ENCODE results near the gene PIEZO2.

DNA sequence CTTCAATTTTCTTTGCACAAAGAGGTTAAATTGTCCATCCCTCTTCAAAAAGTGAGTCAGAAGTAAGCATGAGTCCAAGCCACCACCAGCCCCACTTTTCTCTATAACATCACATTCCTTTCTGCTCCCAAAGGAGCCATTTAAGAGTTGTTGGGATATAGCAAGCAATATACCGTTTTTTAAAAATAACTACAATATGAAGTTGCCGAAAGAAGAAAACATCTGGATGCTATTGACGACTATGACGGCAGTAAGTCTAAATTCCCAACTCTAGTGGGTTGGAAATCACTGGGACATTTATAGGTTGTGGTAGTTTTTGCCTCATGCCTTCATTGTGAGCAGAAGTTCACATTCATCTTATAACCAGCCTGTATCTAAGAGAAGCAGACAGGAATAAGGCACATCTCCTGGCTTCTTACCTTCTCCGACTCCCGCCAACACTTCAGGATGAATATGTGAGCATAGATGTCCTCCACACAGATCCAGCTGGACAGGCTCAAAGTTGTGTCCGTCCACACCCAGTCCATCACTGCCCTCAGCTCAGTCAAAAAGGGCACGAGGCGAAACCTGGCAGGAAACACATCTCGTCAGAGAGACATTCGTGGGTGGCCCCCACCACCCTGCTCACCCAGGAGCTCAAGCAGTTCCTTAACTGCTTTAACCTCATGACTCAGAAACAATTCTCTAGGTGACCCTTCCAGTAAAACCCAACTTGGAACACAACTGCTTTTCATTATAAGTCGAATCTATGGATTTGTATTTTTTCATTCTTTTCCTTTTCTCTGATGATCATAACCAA, 459.9 kb downstream of the PIEZO2 start:
- TF ChIP-seq, protein P1, sequence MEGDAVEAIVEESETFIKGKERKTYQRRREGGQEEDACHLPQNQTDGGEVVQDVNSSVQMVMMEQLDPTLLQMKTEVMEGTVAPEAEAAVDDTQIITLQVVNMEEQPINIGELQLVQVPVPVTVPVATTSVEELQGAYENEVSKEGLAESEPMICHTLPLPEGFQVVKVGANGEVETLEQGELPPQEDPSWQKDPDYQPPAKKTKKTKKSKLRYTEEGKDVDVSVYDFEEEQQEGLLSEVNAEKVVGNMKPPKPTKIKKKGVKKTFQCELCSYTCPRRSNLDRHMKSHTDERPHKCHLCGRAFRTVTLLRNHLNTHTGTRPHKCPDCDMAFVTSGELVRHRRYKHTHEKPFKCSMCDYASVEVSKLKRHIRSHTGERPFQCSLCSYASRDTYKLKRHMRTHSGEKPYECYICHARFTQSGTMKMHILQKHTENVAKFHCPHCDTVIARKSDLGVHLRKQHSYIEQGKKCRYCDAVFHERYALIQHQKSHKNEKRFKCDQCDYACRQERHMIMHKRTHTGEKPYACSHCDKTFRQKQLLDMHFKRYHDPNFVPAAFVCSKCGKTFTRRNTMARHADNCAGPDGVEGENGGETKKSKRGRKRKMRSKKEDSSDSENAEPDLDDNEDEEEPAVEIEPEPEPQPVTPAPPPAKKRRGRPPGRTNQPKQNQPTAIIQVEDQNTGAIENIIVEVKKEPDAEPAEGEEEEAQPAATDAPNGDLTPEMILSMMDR (IDR thresholded peaks at IDR 0.05; ENCODE audit: low read depth, low read length, poor library complexity, severe bottlenecking), result no peak
- no peak for TF ChIP-seq EZH2phosphoT487 (IDR thresholded peaks at IDR 0.05; ENCODE audit: borderline replicate concordance, low read length)

Data from DOHH2 (cell line).